ENCODE measurements around the gene RPS27A. TPM values are rescaled to one million over a fixed set of nuclear protein-coding genes. Genes with fewer than 3 reads are reported as not detected.
A peak's percentile ranks its signal among the peaks of the same experiment; 100 is the strongest.
"Not testable (repeated sequence)": the region's sequence is repeated elsewhere in the genome, so short reads cannot be mapped to it uniquely, and the experiment has no call there.

Gene RPS27A
- total and polyA plus RNA-seq, 9 of the 15 experiments (the other 6 are each of a cell fraction or from before 2014, with no cell fraction given), result 1,383 to 3,282 (median 2,242) TPM

- FAIRE-seq; H3K9me1 ChIP-seq (ENCODE audit: control insufficient read depth, insufficient read depth, low read length); H3K27ac ChIP-seq (ENCODE audit: extremely low read depth, low read depth, low read length); ATAC-seq; in situ Hi-C loops (cut with MboI); H3K9me3 ChIP-seq (replicated peaks; ENCODE audit: control insufficient read depth, insufficient read depth, low read depth, low read length); H3K36me3 ChIP-seq (ENCODE audit: control insufficient read depth, insufficient read depth, low read length); BruUV-seq (replicated peaks); H3K27me3 ChIP-seq (ENCODE audit: control insufficient read depth in 2 of 2, insufficient read depth in 2 of 2, low read length in 2 of 2); H4K20me1 ChIP-seq (replicated peaks; ENCODE audit: control insufficient read depth, insufficient read depth, low read length); CTCF ChIA-PET (ENCODE audit: low intra/inter-chr PET ratio); H3K4me1 ChIP-seq (replicated peaks in 1 of 2; ENCODE audit: control insufficient read depth in 2 of 2, insufficient read depth in 2 of 2, low read length in 2 of 2); H3K4me3 ChIP-seq; POLR2A ChIA-PET; intact Hi-C loops (cut with micrococcal nuclease); TF ChIP-seq MYC (CRISPR knock-in tag; IDR thresholded peaks at IDR 0.05; ENCODE audit: borderline replicate concordance, low read depth): not testable (repeated sequence)
- H3K9ac ChIP-seq (ENCODE audit: insufficient read depth in 1 of 2, low read depth in 2 of 2, low read length in 2 of 2), result peak overlapping the region; percentile 21 to 53; a peak in 2 of 4 replicates
- DNase-seq (ENCODE audit: extremely low read depth in 1 of 4, low spot score in 3 of 4), result peak in 1 of 4 experiments; percentile 34
- peak overlapping the region; percentile 40 for H3K4me2 ChIP-seq (ENCODE audit: insufficient read depth, low read length)
- WGBS (ENCODE audit: insufficient coverage, low coverage, missing lambda C conversion rate), result 43% methylated on average over 8 of the region's 10 CpGs
- H3K79me2 ChIP-seq (ENCODE audit: control insufficient read depth, insufficient read depth, low read length), result peaks cover 28% of the 10 kb centered on the region
- peak overlapping the region; percentile 86 for H2AFZ ChIP-seq (ENCODE audit: low read depth, low read length)
- TF ChIP-seq ZNF395 (CRISPR knock-in tag; IDR thresholded peaks at IDR 0.05) (peak; percentile 67; the same call in 1 of the 2 replicates), DMBX1 (CRISPR knock-in tag; IDR thresholded peaks at IDR 0.05; ENCODE audit: borderline replicate concordance) (peak; percentile 72; the same call in 1 of the 2 replicates), TEAD1 (CRISPR knock-in tag; IDR thresholded peaks at IDR 0.05) (peak in 1 of 2 experiments; percentile 35; a peak in 1 of 4 replicates), ZNF668 (CRISPR knock-in tag; IDR thresholded peaks at IDR 0.05) (0 out of 2 replicates have a peak, but pooled peaks have one; percentile 57), ZNF592 (IDR thresholded peaks at IDR 0.05) (peak; percentile 96), PYGO2 (tag; IDR thresholded peaks at IDR 0.05) (peak; percentile 62; the same call in 1 of the 2 replicates), MEF2D (tag; conservative IDR thresholded peaks at IDR 0.05; ENCODE audit: low read depth) (0 out of 2 replicates have a peak, but pooled peaks have one; percentile 30), CBFA2T3 (IDR thresholded peaks at IDR 0.05) (0 out of 2 replicates have a peak, but pooled peaks have one; percentile 32), SMAD4 (CRISPR knock-in tag; conservative IDR thresholded peaks at IDR 0.05) (peak; percentile 83), ZBTB34 (CRISPR knock-in tag; IDR thresholded peaks at IDR 0.05) (0 out of 2 replicates have a peak, but pooled peaks have one; percentile 41), MYC (IDR thresholded peaks at IDR 0.05; ENCODE audit: low read depth, low read length) (0 out of 2 replicates have a peak, but pooled peaks have one; percentile 25), PTTG1 (tag; IDR thresholded peaks at IDR 0.05; ENCODE audit: low read depth) (peak; percentile 68; the same call in 1 of the 2 replicates)
Measured at GRCh38 chr2:55279214-55279835, 46.8 kb downstream of the RPS27A start.
